ENCODE data around the gene HOOK2. TPM values are rescaled to one million over a fixed set of nuclear protein-coding genes. Genes with fewer than 3 reads are reported as not detected.

Gene HOOK2
- total and polyA plus RNA-seq, 2 of the 8 experiments (the other 6 are each of a cell fraction or from before 2014, with no cell fraction given), result 23.8 to 63.2 TPM

GRCh38 chr19:12723641-12724426, 51.5 kb downstream of the HOOK2 start, which contains the start of gene TNPO2:
Gene TNPO2 (minus strand): TSS chr19:12723932. CDS start chr19:12720977, 2,955 bp downstream.
- Histone ChIP-seq H3K4me1 (replicated peaks in 1 of 4; ENCODE audit: control insufficient read depth in 3 of 4, insufficient read depth in 4 of 4, low read length in 3 of 4) (peaks cover 0 to 6% (median 2%) of the 10 kb centered on the region in 4 experiments; a peak in 5 of 7 replicates), H3K14ac (ENCODE audit: insufficient read length) (no peak within 1 kb of the TSS), H4K5ac (ENCODE audit: insufficient read length, low read depth, low read length) (peak within 1 kb of the TSS; percentile 77), H2AK5ac (ENCODE audit: low read depth, low read length) (0 out of 2 replicates have a peak within 1 kb of the TSS, but pooled peaks have one; percentile 42), H3K56ac (replicated peaks; ENCODE audit: insufficient read length, low read depth, low read length) (peak within 1 kb of the TSS; percentile 56), H2BK12ac (ENCODE audit: low read depth, low read length) (peak within 1 kb of the TSS; percentile 86; the same call in 1 of the 2 replicates), H3K4ac (replicated peaks; ENCODE audit: insufficient read length, low read depth, low read length) (peak within 1 kb of the TSS; percentile 40), H4K91ac (replicated peaks; ENCODE audit: insufficient read length, low read length) (peak within 1 kb of the TSS; percentile 78), H3K9ac (replicated peaks in 1 of 4; ENCODE audit: extremely low read depth in 1 of 4, low read depth in 3 of 4, low read length in 3 of 4) (peak within 1 kb of the TSS; percentile 76 to 97 (median 89)), H2BK5ac (ENCODE audit: low read depth, low read length) (peak within 1 kb of the TSS; percentile 87; the same call in 1 of the 2 replicates), H3K79me1 (ENCODE audit: low read depth, low read length) (peaks cover 8% of the 10 kb centered on the region; the same call in 1 of the 2 replicates), H3K23ac (ENCODE audit: insufficient read length) (no peak within 1 kb of the TSS), H2BK20ac (ENCODE audit: low read length) (no peak within 1 kb of the TSS), H3K27me3 (replicated peaks in 1 of 4; ENCODE audit: control insufficient read depth in 3 of 4, extremely low read depth in 1 of 4, insufficient read depth in 3 of 4, low read length in 3 of 4) (no peaks in the 10 kb centered on the region), H4K20me1 (replicated peaks in 1 of 2; ENCODE audit: control insufficient read depth in 1 of 2, insufficient read depth in 2 of 2, low read length in 2 of 2) (peaks cover 4 to 12% of the 10 kb centered on the region in 2 experiments), H3K79me2 (ENCODE audit: control insufficient read depth in 1 of 2, insufficient read depth in 2 of 2, low read length in 2 of 2) (peaks cover 24 to 43% of the 10 kb centered on the region in 2 experiments), H2BK15ac (ENCODE audit: low read length) (no peak within 1 kb of the TSS; the same call in 1 of the 2 replicates), H3K27ac (ENCODE audit: low read depth, low read length) (peak within 1 kb of the TSS; percentile 87), H3K9me3 (ENCODE audit: insufficient read depth in 2 of 2, low read depth in 1 of 2, low read length in 1 of 2) (no peaks in the 10 kb centered on the region), H3K4me2 (ENCODE audit: insufficient read depth in 1 of 2, low read depth in 2 of 2, low read length in 2 of 2) (peak within 1 kb of the TSS; percentile 93), H3K36me3 (ENCODE audit: control insufficient read depth in 2 of 4, insufficient read depth in 4 of 4, low read length in 3 of 4) (peaks cover 0 to 13% (median 2%) of the 10 kb centered on the region in 4 experiments; a peak in 5 of 8 replicates), H3K23me2 (ENCODE audit: low read depth, low read length) (peaks cover 10% of the 10 kb centered on the region), H3K4me3 (ENCODE audit: extremely low read depth in 1 of 4, insufficient read depth in 2 of 4, low read depth in 3 of 4, low read length in 4 of 4) (peak within 1 kb of the TSS; percentile 80 to 93 (median 82)), H3K18ac (ENCODE audit: extremely low read depth, low read length) (peak within 1 kb of the TSS; percentile 76), H2BK120ac (replicated peaks; ENCODE audit: low read depth, low read length) (peak within 1 kb of the TSS; percentile 5), H4K8ac (ENCODE audit: extremely low read depth, insufficient read depth, low read length) (peak within 1 kb of the TSS; percentile 97; the same call in 1 of the 2 replicates), H2AFZ (ENCODE audit: low read length) (peak within 1 kb of the TSS; percentile 70; the same call in 1 of the 2 replicates)
- WGBS, 2 experiments (ENCODE audit: extremely low coverage in 1 of 2, insufficient coverage in 1 of 2, insufficient read length in 1 of 2, insufficient replicate concordance in 2 of 2, low coverage in 1 of 2, low lambda C conversion rate in 2 of 2, missing lambda C conversion rate in 1 of 2), result 5% methylated on average over 28 of the region's 28 CpGs; no CpG with 5 or more reads in 1 of the 2 experiments
- DNase-seq (ENCODE audit: low read depth in 1 of 2, low spot score in 2 of 2) (peak; percentile 71 to 89), FAIRE-seq (no peak)
- ChIA-PET POLR2A (ENCODE audit: partially characterized antibody) (interaction anchor here (0.7 to 12.9 kb wide), 26 partner anchors 9 to 431 kb away, joined by 3 to 258 read pairs (median 6); partner anchors contain the start of genes BEST2, DHPS, FBXW9 and GCDH), CTCF (ENCODE audit: partially characterized antibody) (interaction anchor here (0.8 to 3.9 kb wide), 10 partner anchors 10 to 124 kb away, joined by 3 to 20 read pairs (median 4); partner anchors contain the start of gene TRIR)
- TF ChIP-seq PHF8 (conservative IDR thresholded peaks at IDR 0.05; ENCODE audit: low read depth, low read length) (no peak; the same call in none of the 2 replicates), SIX5 (IDR thresholded peaks at IDR 0.05; ENCODE audit: low read depth, low read length) (peak; percentile 69), RNF2 (IDR thresholded peaks at IDR 0.05; ENCODE audit: borderline replicate concordance, low read depth, low read length, missing control alignments, poor library complexity, severe bottlenecking) (no peak), CTBP2 (IDR thresholded peaks at IDR 0.05; ENCODE audit: borderline replicate concordance, insufficient read depth, insufficient read length, low read length) (no peak), GTF2F1 (IDR thresholded peaks at IDR 0.05; ENCODE audit: borderline replicate concordance, low read depth, low read length) (0 out of 2 replicates have a peak, but pooled peaks have one; percentile 16), SIRT6 (IDR thresholded peaks at IDR 0.05; ENCODE audit: low read length) (no peak), KDM5A (IDR thresholded peaks at IDR 0.05; ENCODE audit: low read length) (peak; percentile 52; the same call in 1 of the 2 replicates), SP4 (IDR thresholded peaks at IDR 0.05; ENCODE audit: low read length) (no peak), YY1 (IDR thresholded peaks at IDR 0.05; ENCODE audit: low read depth, low read length) (peak; percentile 54; the same call in 1 of the 2 replicates), TBP (IDR thresholded peaks at IDR 0.05; ENCODE audit: low read depth, low read length) (peak; percentile 63)
